Bronchial epithelial cell (primary cell): ENCODE results near the gene SLC35F6. TPM values are rescaled to one million over a fixed set of nuclear protein-coding genes. Genes with fewer than 3 reads are reported as not detected.

ENCODE experiments used
- DNase-seq: peaks from one replicate; pipeline ENCODE4 v3.0.0-alpha.2; 2010; ENCODE audit warnings: low read depth
- FAIRE-seq: peaks from 2 replicates; lab custom pipeline; 2011; peaks lifted over from hg19 to GRCh38; lab: Jason Lieb, UNC
- H3K27me3 ChIP-seq: 2 replicates; pipeline ENCODE4 v1.5.1; 2011; ENCODE audit warnings: low read length; ENCODE audit not compliant: control insufficient read depth, insufficient read depth
- H3K36me3 ChIP-seq: 2 replicates; pipeline ENCODE4 v1.5.1; 2011; ENCODE audit warnings: low read length; ENCODE audit not compliant: control insufficient read depth, insufficient read depth
- H3K4me3 ChIP-seq: 2 replicates; pipeline ENCODE4 v1.5.1; 2011; ENCODE audit warnings: mild to moderate bottlenecking, low read depth, low read length, control low read depth
- CTCF ChIP-seq: IDR thresholded peaks from 2 replicates; pipeline ENCODE4 v1.5.1; 2011; ENCODE audit warnings: mild to moderate bottlenecking, moderate library complexity, low read length, control low read depth, inconsistent platforms; ENCODE audit not compliant: insufficient read depth, severe bottlenecking
- total RNA-seq: library from RNA; depleted of rRNA; stranded (reverse); fragments of >200 nt; gene quantifications from 2 replicates; pipeline ENCODE4 v1.2.1, GENCODE V29; 2014

The SLC35F6 gene
- total RNA-seq, 1 donor from 2014 or later, result 29.2 TPM

- FAIRE-seq, result no peak
- TF ChIP-seq CTCF, result no peak
- peaks cover 5% of the 10 kb centered on the region for H3K36me3 ChIP-seq
Measured at GRCh38 chr2:26768759-26769088, 4.6 kb downstream of the SLC35F6 start.

GRCh38 chr2:26769089-26769761 is 5.1 kb downstream of the SLC35F6 start:
- peaks cover 8% of the 10 kb centered on the region for H3K36me3 ChIP-seq
- H3K27me3 ChIP-seq, result no peaks in the 10 kb centered on the region
- FAIRE-seq (no peak), DNase-seq (peak; percentile 69)
- TF ChIP-seq CTCF, result no peak
- H3K4me3 ChIP-seq, result no peak overlapping the region

More at GRCh38 chr2:26768759-26769088, 4.6 kb downstream of the SLC35F6 start:
- Histone ChIP-seq H3K27me3 (no peaks in the 10 kb centered on the region), H3K4me3 (no peak overlapping the region)
- no peak for DNase-seq

- DNase-seq (peak; percentile 80), FAIRE-seq (no peak)
- Histone ChIP-seq H3K4me3 (no peak overlapping the region), H3K27me3 (no peaks in the 10 kb centered on the region), H3K36me3 (peaks cover 19% of the 10 kb centered on the region)
- TF ChIP-seq CTCF, result peak; percentile 66
Measured at GRCh38 chr2:26770986-26771586, 7.0 kb downstream of the SLC35F6 start.

- no peak for TF ChIP-seq CTCF
- Histone ChIP-seq H3K4me3 (no peak overlapping the region), H3K27me3 (no peaks in the 10 kb centered on the region), H3K36me3 (peaks cover 22% of the 10 kb centered on the region)
- FAIRE-seq (no peak), DNase-seq (peak; percentile 31)
Measured at GRCh38 chr2:26772064-26773001, 8.2 kb downstream of the SLC35F6 start.

- DNase-seq (no peak), FAIRE-seq (peak; percentile 28)
- TF ChIP-seq CTCF, result no peak
- H3K27me3 ChIP-seq, result no peaks in the 10 kb centered on the region
- no peak overlapping the region for H3K4me3 ChIP-seq
- H3K36me3 ChIP-seq, result peaks cover 27% of the 10 kb centered on the region
Measured at GRCh38 chr2:26776195-26776800, 12.2 kb downstream of the SLC35F6 start.
